GM18868 (cell line): Measurements from ENCODE around the gene PDP2.

Experiments
- ATAC-seq: cut with Tn5 transposase; IDR thresholded peaks from one replicate; pipeline ENCODE4 v1.9.1; 2021; ENCODE audit warnings: mild to moderate bottlenecking, moderate library complexity; ENCODE audit not compliant: unreplicated experiment

The PDP2 gene

DNA sequence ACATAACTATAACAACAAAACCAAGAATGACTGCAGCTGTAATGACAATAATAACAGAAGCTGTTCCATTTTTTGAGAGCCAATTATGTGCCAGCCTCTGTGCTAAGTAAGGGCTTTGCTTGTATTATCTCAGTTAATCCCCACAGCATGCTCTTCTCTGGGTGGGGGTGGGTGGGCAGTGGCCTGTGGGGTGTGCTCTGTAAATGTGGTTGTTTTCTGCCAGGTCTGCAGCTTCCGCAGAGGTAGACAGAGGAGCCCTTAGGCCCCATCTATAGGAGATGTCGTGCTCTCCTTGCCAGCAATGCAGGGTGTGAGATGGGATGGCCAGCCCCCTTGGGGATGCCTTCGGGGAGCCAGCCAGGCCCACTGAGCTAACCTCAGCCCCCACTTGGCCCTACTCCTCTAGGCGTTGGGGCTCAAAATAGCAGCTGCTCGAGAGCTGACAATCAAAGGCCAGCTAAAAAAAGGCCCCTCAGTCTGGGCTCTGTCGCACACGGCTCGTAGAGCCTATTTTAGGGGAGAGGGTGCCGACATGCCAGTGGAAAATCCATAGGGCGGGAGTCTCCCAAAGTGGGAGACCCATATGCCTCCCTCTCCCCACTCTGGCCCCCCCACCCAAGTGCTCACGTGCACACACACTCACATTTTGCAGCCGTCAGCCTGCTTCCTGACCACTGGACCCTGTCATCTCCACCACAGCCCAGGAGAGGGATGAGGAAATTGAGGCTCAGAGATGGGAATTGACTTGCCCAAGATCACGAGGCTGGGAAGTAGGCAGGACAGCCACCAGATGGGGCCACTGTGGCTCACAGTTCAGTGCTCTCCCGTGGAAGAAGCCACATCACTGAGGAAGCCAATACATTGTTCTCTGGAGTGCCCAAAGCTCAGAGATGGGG, 22.6 kb downstream of the PDP2 start:
- no peak for ATAC-seq

DNA sequence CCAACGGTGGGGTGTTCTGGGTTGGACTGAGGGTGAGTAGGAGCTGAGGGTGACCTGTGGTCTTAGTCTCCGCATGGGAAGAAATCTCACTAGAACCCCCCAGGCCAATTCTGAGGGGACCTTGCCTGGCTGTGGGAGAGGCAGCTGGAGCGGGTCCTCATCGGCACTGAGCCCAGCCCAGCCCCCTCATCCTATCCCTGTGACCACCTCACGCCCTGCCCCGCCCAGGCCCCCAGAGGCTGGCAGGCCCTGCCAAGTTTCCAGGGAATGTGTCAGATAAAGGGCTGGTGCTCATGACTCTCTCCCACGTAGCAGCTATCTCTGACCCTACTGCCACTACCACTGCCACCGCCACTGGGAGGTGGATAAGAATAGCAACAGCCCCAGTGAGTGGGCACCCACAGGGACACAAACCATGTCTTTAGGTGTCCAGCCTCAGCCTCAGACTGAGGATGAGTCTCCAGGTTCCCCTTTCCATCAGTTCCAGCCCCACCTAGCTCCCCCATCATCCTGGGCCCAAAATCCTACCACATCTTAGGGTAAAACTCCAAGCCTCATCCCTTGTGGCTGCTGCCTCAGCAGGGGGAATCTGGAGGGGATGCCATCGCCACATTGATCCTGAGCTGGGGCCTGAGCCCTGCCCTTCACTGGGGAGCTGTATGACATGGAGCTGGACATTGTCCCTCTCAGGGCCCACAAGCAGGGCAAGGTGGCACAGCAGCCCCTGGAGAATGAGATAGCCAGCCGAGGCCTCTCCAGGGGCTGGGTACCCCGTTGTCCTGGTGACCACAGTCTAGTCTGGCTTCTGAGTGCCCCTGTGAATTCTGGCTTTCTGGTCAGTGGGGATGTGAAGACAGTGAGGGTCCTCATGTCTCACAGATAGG, 23.5 kb downstream of the PDP2 start:
- ATAC-seq, result no peak

DNA sequence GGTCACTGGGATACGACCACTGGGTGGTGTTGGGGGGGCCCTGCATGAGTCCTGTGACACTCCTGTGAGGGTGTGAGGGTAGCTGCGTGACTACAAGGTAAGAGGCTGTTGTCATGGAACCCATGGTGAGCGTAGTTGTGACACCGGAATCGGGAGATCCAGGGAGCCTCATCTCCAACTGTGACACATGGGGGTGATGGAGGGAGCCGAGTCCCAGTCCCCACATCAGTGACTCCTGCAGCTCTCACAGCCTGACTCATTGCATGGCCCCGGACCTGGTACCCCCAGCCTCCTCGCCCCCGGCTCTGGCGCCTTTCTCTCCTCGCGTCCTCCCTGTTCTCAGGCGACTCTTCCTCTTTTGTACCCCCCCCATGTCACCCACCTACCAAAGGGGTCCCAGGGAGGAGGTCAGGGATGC, 24.1 kb downstream of the PDP2 start:
- ATAC-seq, result no peak

DNA sequence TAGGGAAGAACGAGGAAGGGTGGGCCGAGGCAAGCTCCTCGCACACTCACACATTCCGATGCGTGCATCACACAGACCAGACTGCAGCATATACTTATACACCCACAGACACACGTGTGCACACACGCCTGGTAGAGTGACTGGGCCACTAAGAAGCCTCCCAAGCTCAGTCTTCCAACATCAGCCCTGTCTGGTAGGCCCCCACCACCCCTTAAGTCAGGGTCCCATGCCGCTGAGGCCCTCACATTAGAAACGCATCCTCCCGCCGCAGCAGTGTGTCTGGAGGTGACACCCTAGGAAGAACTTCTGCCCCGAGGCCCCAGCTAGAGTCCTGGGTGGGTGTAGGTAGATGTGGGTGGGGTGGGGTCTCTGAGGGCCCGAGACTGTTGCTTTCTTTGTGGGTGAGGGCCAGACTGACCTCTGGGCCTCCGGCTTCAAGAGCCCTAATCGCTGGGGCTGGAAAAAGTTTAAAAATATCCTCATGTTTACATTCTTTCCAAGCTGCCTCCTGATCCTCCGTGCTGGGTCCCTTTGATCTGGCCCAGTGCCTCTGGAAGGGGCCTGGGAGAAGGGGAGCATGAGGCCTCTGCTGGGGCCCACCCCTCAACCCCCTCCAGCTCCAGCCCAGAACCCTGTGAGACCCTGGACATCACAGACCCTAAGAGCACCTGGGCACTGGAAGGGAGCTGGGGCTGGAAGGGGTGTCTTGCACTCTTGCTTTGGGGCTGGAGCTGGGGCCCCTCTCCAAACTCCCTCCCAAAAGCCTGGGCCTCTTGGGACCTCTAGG, 24.7 kb downstream of the PDP2 start:
- ATAC-seq, result no peak

DNA sequence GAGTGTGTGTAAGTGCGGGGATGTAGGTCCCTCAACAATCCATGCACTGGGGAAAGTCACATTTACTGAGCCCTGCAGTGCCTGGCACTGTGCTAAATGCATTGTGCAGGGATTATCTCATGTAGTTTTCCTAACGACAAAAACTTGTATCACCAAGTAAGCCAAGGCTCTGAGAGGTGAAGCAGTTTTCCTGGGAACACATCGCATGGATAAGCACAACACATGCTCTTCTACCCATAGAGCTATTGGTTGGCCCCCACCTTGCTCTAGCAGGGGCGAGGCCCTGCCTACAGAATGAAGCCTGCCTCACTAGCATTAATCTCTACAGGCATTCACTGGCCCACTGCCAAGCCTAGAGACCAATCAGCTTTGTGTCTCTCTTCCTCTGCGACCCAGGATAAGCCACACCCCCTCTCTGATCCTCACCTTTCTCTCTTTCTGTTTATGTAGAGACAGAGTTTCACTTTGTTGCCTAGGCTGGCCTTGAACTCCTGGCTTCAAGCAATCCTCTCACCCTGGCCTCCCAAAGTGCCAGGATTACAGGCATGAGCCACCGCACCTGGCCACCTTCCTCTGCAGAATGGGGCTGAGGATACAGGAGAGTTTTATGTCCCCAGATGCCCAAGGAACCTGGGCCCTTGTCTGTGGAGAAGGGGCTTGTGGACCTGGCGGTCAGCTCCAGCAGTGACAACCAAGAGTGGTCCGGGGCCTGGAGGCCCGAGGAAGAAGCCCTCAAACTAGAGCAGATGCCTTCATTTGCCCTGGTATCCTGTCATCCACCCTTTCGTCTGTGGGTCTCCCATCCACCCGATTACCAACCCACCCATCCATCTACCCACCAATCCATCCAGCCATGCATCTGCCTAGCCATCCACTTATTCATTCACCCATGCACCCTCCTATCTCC, 25.6 kb downstream of the PDP2 start:
- no peak for ATAC-seq

DNA sequence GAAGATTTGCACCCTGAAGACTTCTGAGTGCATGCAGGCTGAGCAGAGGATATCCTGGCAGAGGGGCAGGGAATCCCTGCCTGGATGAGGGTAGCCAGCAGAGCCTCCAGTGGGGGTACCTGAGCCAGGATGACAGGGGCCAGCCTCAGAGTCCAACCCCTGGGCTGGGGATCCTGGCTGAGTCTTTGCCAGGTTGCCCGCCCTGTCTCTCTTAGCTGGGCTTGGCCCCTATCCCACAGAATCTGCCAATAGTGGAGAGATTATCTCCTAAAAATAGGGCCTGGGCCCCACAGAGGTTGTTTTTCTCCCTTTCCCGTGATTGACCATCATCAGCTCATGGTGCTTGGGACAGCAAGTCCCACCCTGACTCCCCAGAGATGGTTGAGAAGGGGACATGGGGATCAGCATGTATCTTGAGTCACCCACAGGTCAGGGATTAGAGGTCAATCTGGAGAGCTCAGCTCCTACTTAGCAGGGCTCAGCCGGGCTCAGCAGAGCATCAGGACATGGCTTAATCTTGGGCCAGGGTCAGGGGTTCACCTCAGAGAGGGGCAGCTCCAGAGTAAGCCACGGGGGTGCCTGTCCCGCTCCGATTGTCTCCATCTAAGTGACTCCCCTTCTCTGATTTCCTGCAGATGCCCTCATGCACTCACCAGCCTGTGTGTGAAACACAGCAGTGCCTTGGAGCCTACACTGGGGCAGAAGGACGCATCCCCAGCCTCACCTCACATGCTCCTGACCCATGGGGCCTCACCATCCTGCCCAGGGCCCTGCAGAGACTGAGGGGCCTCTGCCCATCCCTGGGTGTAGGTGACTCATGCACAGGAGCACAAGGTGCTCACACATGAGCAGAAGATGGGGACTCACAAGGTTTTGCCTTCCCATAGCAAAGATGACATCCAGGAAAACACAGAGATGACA, 26.9 kb downstream of the PDP2 start:
- no peak for ATAC-seq

DNA sequence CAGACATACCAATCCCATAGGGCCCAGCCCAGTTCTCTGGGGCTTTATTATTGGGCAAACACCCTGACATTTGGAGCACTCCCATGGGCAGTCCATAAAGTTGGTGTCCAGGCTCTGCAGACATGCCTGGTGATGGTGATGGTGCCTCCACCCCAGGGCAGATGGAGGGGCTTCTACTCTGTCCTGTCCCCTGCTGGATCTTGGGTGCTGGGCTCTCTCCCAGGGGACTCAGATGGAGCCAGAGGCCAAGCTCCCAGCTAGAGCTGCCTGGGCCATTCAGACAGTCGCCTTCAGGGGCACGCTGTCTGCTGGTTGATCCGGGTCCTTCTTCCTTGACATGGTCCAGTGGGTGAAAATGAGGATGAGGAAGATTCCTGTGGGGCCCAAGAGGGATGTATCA, 27.8 kb downstream of the PDP2 start:
- no peak for ATAC-seq

DNA sequence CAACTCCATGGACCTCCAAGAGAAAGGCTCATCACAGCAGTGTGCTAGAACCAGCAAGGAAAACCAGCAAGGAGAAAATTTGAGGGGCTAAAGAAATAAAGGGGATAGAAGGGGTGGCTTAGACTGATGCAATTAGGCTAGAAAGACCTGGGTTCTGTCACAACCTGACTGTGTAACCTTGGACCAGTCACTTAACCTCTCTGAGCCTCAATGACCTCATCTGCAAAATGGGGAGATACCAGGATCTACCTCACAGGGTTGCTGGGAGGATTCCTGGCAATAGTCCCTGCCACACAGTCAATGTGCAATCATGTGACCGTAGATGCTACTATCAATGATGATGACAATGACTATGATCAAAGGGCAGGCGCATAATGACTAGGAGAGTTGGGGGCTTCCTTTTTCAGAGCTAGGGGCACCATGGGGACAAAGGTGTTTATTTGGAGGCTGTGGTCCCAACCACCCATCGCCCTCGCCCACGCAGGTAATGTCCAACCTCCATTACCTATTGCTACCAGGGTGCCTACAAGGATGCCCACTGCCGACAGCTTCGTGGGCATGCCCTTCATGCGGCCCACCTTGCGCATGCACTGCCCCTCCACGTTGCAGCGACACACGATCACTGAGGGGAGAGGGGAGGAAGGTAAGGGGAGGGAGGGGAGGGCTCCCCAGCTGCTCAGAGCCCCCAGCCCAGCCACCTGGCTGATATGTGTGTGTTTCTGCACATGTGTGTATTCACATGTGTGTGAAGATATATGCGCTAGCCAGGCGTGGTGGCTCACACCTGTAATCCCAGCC, 28.6 kb downstream of the PDP2 start:
- no peak for ATAC-seq

DNA sequence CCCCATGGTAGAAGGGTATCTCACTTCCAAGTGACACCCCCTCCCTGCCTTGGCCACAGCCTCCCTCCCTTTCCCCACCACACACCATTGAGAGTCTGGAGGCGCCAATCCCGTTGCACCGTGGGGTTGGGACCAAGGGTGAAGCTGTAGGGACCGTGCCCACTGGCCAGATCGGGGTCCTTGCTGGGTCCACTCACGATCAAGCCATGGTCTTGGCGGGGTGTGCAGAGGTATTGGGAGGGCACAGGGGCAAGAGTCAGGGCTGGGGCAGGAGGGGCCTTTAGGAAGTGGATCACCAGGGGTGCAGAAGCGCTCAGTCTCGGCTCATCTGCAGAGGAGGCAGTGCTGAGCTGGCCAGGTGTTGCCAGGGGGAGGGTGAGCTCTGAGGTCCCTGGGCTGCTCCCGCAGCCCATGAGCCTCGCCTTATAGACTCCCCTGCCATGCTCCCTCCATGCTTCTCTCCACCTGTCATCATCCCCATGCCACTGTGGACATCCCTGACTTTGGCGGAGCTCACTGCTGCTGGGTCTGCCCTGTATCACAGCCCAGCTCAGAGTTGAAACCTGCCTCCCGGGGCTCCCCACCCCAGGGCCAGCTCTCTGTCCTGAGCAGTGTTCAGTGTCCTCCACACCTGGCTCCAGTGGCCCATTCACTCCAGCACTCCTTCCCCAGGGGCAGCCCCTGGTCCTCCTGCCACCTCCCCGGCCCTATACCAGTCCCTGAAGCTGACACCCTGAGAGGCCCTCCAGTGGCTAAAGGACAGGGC, 30.0 kb downstream of the PDP2 start:
- no peak for ATAC-seq

DNA sequence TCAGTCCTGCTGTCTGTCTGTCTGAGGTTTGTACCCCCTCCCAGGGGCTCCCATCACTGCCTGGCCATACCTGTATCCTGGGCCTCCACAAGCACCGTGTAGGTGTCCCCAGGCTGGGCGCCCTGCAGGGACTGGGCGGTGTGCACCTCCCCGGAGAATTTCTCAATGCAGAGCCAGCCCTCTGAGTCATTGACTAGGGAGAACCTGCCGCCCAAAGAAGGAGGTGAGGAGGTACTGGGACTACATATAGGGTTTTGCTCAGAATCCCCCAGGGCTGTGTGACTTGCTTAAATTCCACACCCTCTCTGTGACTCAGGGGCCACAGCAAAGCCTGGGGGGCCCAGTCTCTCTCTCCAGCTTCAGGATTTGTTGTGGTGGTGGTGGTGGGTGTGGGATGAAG, 30.8 kb downstream of the PDP2 start:
- ATAC-seq, result no peak

DNA sequence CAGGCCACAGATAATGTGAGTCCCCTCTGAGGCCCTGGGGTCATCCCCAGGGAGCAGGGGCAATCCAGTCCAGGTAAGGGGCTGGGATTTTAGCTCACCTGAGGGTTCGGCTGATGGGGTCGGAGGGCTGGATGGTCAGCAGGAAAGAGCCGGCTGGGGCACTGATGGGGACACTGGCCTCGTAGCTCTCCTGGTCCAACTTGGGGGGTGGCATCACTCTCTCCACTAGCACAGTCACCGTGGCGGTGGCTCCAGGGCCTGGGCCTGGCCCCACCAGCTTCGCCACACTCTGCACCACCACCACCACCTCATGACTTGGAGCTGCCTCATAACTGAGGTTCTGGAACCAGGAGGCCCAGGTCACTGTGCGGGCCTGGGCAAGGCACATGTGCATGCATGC, 31.5 kb downstream of the PDP2 start:
- no peak for ATAC-seq

DNA sequence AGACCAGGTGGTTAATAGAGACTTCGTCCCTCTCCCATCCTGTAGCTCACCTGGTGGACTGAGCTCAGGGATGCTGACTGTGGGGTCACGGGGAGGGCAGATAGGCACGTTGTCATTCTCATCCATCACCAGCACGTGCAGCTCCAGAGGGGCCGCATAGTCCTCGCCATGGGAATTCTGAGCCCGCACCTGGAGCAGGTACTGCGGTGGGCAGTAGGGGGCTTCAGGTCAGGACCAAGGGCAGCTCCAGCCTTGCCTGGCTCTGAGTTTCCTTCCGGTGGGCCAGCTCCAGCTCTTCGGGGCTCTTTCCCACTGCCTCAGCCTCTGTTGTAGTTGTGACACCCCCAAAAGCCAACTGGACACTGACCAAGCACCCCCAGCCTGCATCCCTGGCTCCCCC, 32.8 kb downstream of the PDP2 start:
- ATAC-seq, result no peak

DNA sequence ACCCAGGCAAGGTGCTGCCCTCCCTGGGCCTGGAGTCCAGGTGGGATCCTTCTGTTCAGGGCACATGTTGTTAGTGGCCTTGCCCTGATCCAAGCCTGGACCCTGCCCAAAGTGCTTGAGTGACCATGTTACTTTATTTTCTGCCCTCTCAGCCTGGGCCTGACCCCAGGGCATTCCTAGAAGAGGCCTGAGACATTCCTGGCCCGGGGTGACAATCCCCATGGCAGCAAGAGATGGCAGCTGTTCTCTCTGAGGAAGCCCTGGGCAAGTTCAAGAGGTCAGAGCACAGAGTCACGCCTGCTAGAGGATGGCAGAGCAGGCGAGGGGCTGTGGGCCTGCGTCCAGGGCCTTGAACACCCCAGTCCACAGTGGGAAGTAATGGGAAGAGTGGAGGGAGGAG, 33.4 kb downstream of the PDP2 start:
- no peak for ATAC-seq

DNA sequence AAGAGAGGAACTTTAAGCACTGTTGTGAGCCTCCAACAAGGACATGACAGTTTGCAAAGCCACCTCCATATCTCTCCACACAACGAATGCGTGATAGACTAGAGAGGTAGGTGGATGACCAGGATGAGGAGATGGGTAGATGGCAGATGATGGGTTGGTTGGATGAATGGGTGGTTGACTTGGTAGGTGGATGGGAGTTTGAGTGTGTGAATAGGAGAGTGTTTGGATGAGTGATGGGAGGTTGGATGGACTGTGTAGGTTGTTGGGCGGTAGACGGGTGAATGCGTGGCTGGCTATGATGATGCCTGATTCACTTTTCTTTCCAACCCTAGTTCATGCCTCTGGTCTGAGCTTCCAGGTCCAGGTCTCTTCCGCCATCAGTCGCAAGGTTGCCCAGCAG, 34.2 kb downstream of the PDP2 start:
- ATAC-seq, result no peak

DNA sequence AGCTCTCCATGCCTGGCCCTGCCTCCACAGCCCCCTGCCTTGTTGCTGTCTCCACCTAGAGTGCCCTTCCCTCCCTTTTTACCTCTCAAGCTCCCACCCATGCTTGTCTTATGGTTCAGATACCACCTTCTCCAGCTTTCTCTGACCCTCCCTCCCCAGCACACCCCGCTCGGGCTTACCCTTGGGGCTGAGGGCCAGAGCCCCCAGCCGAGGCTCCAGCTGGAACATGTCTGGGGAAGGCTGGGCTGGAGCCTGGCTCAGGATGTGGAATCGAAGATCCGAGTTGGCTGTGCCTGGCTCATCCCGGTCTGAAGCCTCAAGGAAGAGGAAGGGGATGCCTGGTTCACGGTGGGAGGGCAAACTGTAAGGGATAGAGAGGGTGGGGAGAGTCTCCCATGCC, 34.7 kb downstream of the PDP2 start:
- ATAC-seq, result no peak

DNA sequence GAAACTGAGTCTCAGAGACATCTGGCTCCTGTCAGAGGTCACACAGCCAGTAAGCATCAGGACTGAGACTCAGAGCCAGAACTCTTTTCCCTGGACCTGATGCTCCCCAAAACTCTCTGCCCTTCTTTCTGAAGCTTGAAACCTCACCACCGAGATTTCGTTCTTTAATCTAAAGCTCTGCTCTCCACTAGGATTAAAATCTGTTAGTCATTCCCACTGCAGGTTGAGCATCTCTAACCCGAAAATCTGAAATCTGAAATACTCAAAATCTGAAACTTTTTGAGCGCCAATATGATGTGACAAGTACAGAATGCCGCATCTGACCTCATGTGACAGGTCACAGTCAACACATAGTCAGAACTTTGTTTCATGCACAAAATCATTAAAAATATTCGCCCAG, 36.2 kb downstream of the PDP2 start:
- no peak for ATAC-seq

DNA sequence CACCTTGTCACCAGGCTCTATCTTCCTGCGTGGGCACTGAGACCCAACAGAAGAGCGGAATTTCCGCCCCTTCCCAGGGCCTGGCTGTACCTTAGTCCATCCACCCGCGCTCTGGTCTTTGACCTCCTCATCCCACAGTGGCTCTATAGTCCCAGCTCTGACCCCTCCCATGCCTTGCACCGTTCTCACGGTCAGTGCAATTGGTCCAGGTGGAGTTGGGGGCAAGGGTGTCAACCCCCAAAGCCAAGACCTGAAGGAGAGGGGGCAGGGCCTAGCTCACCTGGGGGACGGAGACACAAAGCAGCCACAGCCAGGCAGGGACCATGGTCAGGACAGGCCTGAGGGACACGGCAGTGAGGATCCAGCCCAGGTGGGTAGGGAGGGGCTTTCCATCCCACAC, 37.4 kb downstream of the PDP2 start:
- ATAC-seq, result no peak

DNA sequence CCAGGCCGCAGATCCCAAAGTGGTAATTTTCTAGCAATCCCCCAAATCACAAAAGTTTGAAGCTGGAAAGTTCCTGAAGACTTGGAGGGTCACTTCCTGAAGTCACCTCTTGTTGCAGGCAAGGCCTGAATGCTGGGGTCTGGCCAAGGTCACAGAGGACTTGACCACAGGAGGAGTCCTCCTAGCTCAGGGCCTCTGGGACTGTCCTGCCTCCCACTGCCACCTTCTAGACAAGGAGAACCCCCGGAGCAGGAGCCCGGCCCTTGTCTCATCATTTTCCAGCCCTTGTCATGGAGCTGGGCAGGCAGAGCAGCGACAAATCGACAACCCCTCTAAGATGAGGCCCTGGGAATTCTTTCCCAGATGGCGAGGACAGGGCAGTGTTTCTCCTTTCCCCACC, 38.0 kb downstream of the PDP2 start:
- ATAC-seq, result no peak
